Activated CD8-positive, alpha-beta T cell treated with anti-CD3 and anti-CD28 coated beads for 36 hours (primary cell): ENCODE results near the gene SEPTIN5. TPM values are rescaled to one million over a fixed set of nuclear protein-coding genes. Genes with fewer than 3 reads are reported as not detected.

ENCODE experiments used
- ATAC-seq: fragments of 200-7000 bp; cut with Tn5 transposase; one replicate; pipeline ENCODE4 v1.10.0; 2021; ENCODE audit warnings: mild to moderate bottlenecking, moderate library complexity
- CTCF ChIA-PET: fragments of 350-600 bp; sonication (Branson Sonifier 250); formaldehyde crosslinking; loops from one replicate; lab custom pipeline; 2021; ENCODE audit warnings: antibody characterized with exemption; lab: Charles Lee
- POLR2A ChIA-PET: fragments of 350-600 bp; sonication (Branson Sonifier 250); formaldehyde crosslinking; loops from one replicate; lab custom pipeline; 2021; ENCODE audit warnings: antibody characterized with exemption; lab: Charles Lee
- DNase-seq: peaks from one replicate; pipeline ENCODE4 v3.0.0-alpha.2; 2020
- H3K27ac Mint-ChIP-seq: one replicate; pipeline ENCODE4 v1.8.0; 2021; ENCODE audit warnings: mild to moderate bottlenecking, mixed read lengths
- H3K27me3 Mint-ChIP-seq: one replicate; pipeline ENCODE4 v1.8.0; 2021; ENCODE audit warnings: mixed read lengths
- H3K36me3 Mint-ChIP-seq: one replicate; pipeline ENCODE4 v1.8.0; 2021; ENCODE audit warnings: low read depth, mixed read lengths
- H3K4me1 Mint-ChIP-seq: one replicate; pipeline ENCODE4 v1.8.0; 2021; ENCODE audit warnings: low read depth, mixed read lengths
- H3K4me3 Mint-ChIP-seq: one replicate; pipeline ENCODE4 v1.8.0; 2021; ENCODE audit warnings: mild to moderate bottlenecking, moderate library complexity, mixed read lengths
- H3K9me3 Mint-ChIP-seq: one replicate; pipeline ENCODE4 v1.8.0; 2021; ENCODE audit warnings: mixed read lengths
- intact Hi-C: fragments of 100-400 bp; cut with micrococcal nuclease; formaldehyde crosslinking; loops from one replicate; pipeline ENCODE4 v1.10.0; 2022
- total RNA-seq, 2 experiments: library from RNA; stranded (reverse); gene quantifications; one replicate each; pipeline ENCODE4 v1.2.3, GENCODE V29; 2021
- TF ChIP-seq, protein P1 (sequence below): fragments of 200-600 bp; IDR thresholded peaks from one replicate; pipeline ENCODE4 v1.8.0; 2022; ENCODE audit warnings: antibody characterized with exemption, mild to moderate bottlenecking

The SEPTIN5 gene
- total RNA-seq, 2 experiments from 2014 or later, result 1.3 to 1.5 TPM

DNA sequence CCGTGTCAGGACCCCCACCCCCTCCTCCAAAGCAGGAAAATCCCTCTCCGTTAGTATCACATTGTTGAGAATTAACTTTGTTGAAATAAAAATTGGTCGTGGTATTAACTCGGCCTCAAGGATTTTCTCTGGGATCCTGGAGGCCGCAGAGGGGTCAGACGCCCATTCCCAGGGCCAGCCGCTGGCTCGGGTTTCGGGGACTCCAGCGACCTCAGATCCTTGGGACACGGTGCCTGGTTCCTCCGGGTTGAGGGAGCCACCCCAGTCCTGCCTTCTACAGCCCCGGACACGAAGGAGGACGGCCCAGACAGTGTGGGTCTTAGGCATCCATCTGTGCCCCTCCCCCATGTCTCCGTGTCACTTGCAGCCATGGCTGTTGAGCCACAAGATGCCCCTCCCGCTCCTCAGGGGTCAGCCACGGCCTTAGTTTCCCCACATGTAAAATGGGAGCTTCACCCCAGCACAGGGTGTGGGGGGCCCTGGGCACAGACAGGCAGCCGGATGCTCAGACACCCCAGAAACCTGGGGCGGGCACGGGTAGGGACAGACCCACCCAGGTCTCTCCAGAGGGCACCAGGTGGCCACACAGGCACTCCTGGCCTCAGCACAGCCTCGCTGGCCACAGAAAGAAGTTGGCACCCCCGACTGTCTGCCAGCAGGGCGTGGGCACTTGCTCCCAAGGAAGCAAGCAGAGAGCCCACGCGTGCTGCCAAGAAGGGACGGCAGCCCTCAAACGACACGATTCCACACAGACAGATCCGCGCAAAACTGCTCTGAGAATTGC is 24.6 kb downstream of the SEPTIN5 start:
- Mint-ChIP-seq H3K4me1 (no peaks in the 10 kb centered on the region), H3K27ac (no peak overlapping the region), H3K36me3 (no peaks in the 10 kb centered on the region), H3K27me3 (no peaks in the 10 kb centered on the region), H3K9me3 (no peaks in the 10 kb centered on the region), H3K4me3 (no peak overlapping the region)
- no peak for ATAC-seq
- no peak for DNase-seq
- ChIA-PET CTCF (interaction anchor here (1.3 kb wide), 1 partner anchor 171 kb away, joined by 3 read pairs; no protein-coding TSS in a partner anchor), POLR2A (no interaction called here)
- TF ChIP-seq, protein P1, sequence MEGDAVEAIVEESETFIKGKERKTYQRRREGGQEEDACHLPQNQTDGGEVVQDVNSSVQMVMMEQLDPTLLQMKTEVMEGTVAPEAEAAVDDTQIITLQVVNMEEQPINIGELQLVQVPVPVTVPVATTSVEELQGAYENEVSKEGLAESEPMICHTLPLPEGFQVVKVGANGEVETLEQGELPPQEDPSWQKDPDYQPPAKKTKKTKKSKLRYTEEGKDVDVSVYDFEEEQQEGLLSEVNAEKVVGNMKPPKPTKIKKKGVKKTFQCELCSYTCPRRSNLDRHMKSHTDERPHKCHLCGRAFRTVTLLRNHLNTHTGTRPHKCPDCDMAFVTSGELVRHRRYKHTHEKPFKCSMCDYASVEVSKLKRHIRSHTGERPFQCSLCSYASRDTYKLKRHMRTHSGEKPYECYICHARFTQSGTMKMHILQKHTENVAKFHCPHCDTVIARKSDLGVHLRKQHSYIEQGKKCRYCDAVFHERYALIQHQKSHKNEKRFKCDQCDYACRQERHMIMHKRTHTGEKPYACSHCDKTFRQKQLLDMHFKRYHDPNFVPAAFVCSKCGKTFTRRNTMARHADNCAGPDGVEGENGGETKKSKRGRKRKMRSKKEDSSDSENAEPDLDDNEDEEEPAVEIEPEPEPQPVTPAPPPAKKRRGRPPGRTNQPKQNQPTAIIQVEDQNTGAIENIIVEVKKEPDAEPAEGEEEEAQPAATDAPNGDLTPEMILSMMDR, result no peak
- intact Hi-C loops, result no loop called here

DNA sequence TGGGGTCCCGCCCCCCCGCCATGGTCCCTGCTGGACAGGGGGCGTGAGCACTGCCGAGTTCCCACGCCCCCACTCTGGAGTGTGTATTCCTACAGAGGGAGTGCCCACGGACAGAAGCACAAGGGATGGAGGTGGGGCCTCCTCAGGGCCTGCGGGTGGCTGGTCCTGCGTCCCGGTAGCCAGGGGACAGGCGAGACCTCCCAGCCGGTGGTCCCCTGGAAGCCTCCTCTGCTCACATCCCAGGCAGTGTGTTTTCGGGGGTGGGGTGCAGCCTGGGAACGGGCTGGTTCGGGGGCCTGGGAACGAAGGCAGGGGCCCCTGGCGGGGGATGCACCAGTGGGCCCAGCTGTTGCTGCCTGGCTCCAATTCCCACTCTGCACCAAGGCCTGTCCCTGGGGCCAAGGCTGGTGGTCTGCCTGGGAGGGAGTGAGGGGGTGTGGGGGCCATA is 25.2 kb downstream of the SEPTIN5 start:
- POLR2A ChIA-PET, result no interaction called here
- Mint-ChIP-seq H3K9me3 (no peaks in the 10 kb centered on the region), H3K27me3 (no peaks in the 10 kb centered on the region), H3K4me3 (no peak overlapping the region), H3K36me3 (no peaks in the 10 kb centered on the region), H3K4me1 (no peaks in the 10 kb centered on the region), H3K27ac (no peak overlapping the region)
- intact Hi-C loops, result no loop called here
- no peak for DNase-seq
- CTCF ChIA-PET, result no interaction called here
- ATAC-seq, result no peak
- TF ChIP-seq, protein P1, result no peak

- H3K27me3 Mint-ChIP-seq, result no peaks in the 10 kb centered on the region
- no peaks in the 10 kb centered on the region for H3K9me3 Mint-ChIP-seq
- CTCF ChIA-PET, result no interaction called here
- ATAC-seq, result no peak
- no peak for DNase-seq
- no peak overlapping the region for H3K4me3 Mint-ChIP-seq
- H3K36me3 Mint-ChIP-seq, result no peaks in the 10 kb centered on the region
- TF ChIP-seq, protein P1, result no peak
- POLR2A ChIA-PET, result no interaction called here
- intact Hi-C loops, result no loop called here
- H3K27ac Mint-ChIP-seq, result no peak overlapping the region
- no peaks in the 10 kb centered on the region for H3K4me1 Mint-ChIP-seq
Measured at GRCh38 chr22:19739911-19740449, 25.7 kb downstream of the SEPTIN5 start.

DNA sequence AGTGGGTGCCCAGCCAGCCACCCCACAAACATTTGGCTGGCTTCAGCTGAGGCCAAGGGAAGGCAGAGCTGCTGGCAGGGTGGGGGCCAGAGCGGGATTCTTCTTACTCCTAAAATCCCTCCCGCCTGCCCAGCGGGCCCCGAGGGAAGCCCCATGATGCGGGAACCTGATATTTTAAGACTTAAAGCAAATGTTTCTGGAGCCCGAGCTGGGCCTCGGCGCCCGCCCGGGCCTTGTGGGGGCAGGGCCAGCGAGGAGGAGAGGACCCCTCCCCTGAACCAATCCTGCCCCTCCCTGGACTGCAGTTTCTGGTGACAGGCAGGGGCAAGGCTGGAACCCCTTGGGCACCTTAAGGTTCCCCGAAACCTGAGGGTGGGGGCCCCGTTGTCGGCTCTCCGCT is 26.3 kb downstream of the SEPTIN5 start:
- ATAC-seq (no peak), DNase-seq (no peak)
- Mint-ChIP-seq H3K27ac (no peak overlapping the region), H3K4me3 (no peak overlapping the region), H3K9me3 (no peaks in the 10 kb centered on the region), H3K27me3 (no peaks in the 10 kb centered on the region), H3K36me3 (no peaks in the 10 kb centered on the region), H3K4me1 (no peaks in the 10 kb centered on the region)
- TF ChIP-seq, protein P1, result no peak
- ChIA-PET CTCF (no interaction called here), POLR2A (no interaction called here)
- intact Hi-C loops, result no loop called here

GRCh38 chr22:19741053-19741452 is 26.8 kb downstream of the SEPTIN5 start:
- no peak overlapping the region for H3K4me3 Mint-ChIP-seq
- no peaks in the 10 kb centered on the region for H3K27me3 Mint-ChIP-seq
- no peaks in the 10 kb centered on the region for H3K9me3 Mint-ChIP-seq
- CTCF ChIA-PET, result interaction anchor here (2.0 kb wide), 1 partner anchor 11 kb away, joined by 12 read pairs; no protein-coding TSS in a partner anchor
- TF ChIP-seq, protein P1, result no peak
- no peak for ATAC-seq
- H3K4me1 Mint-ChIP-seq, result no peaks in the 10 kb centered on the region
- no peaks in the 10 kb centered on the region for H3K36me3 Mint-ChIP-seq
- no peak for DNase-seq
- POLR2A ChIA-PET, result no interaction called here
- no peak overlapping the region for H3K27ac Mint-ChIP-seq
- intact Hi-C loops, result no loop called here
